GM10847 (cell line): ENCODE data around the gene PDZD2.

Experiments used
- POLR2A ChIP-seq: IDR thresholded peaks from 2 replicates; pipeline ENCODE4 v1.6.1; 2011; ENCODE audit not compliant: insufficient read length; ENCODE audit errors: extremely low read depth

The PDZD2 gene

DNA sequence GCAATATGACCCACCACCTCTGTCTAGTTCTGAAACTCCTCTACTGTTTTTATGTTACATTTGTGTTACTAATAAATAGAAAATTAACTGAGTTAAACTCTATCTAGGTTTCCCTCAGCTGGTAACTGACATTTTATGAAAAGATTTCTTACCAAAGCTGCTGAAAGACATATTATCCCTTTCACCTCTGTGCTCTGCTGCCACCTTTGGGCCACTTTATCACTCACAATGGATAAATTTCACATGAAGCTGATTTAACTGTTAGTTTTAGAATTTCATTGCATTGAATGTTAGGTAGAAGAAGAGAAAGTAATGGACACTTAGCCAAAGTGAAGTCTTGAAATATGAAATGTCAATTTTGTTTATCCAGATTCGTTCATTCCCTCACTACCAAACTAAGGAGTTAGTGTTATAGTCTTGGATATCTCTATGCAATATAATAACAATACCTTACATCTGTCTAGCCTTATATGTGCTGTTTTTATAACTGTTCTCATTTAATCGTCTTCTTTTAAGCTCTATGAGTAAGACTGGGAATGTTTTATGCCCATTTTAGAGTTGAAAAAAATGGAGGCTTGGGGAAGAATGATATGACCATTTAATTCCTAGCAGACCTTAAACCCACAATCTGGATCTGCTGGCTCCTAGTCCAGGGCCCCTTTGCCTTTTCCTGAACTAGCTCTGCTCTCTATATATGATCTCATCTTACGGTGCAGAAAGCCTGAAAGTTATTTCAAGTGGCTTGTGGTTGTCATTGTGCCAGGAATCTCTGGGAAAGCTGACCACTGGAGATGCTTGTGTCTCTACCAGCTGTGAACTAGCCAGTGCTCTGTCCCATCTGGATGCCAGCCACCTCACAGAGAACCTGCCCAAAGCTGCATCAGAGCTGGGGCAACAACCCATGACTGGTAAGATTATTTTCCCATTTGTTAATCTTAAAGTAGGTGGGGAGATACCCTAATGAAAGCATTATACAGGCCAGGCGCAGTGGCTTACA, 438.1 kb downstream of the PDZD2 start:
- TF ChIP-seq POLR2A: no peak

GRCh38 chr5:32082701-32083100, 443.8 kb downstream of the PDZD2 start:
- TF ChIP-seq POLR2A: no peak

GRCh38 chr5:32083981-32084430, 445.1 kb downstream of the PDZD2 start:
- TF ChIP-seq POLR2A: no peak

- TF ChIP-seq POLR2A: no peak
These were observed 448.5 kb downstream of the PDZD2 start for GRCh38 chr5:32087086-32088082.

DNA sequence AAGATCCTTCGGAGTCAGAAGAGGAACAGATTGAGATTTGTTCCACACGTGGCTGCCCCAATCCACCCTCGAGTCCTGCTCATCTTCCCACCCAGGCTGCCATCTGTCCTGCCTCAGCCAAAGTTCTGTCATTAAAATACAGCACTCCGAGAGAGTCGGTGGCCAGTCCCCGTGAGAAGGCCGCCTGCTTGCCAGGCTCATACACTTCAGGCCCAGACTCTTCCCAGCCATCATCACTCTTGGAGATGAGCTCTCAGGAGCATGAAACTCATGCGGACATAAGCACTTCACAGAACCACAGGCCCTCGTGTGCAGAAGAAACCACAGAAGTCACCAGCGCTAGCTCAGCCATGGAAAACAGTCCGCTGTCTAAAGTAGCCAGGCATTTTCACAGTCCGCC, 449.3 kb downstream of the PDZD2 start:
- no peak for TF ChIP-seq POLR2A

- no peak for TF ChIP-seq POLR2A
These were observed 450.4 kb downstream of the PDZD2 start for GRCh38 chr5:32089146-32090000.

- no peak for TF ChIP-seq POLR2A
These were observed 451.3 kb downstream of the PDZD2 start for GRCh38 chr5:32090026-32090754.

DNA sequence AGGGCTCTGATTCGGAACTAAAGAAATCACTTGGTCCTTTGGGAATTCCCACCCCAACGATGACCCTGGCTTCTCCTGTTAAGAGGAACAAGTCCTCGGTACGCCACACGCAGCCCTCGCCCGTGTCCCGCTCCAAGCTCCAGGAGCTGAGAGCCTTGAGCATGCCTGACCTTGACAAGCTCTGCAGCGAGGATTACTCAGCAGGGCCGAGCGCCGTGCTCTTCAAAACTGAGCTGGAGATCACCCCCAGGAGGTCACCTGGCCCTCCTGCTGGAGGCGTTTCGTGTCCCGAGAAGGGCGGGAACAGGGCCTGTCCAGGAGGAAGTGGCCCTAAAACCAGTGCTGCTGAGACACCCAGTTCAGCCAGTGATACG, 451.8 kb downstream of the PDZD2 start:
- TF ChIP-seq POLR2A: no peak

- TF ChIP-seq POLR2A: no peak
These were observed 454.2 kb downstream of the PDZD2 start for GRCh38 chr5:32092938-32093812.

DNA sequence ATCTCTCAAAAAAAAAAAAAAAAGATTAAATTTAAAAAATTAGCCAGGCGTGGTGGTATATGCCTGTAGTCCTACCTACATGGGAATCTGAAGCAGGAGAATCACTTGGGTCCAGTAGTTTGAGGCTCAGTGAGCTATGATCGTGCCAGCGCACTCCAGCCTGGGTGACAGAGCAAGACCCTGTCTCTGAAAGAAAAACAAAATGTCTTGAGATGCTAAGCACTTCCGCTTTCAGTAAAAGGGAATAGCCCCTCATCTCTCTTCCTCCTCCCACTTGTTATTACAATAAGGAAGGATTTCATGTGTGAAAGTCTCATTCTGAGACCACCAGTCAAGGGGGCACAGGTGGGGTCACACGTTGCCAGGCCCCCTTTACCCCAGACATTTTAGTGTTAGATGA, 455.8 kb downstream of the PDZD2 start:
- TF ChIP-seq POLR2A: no peak

GRCh38 chr5:32095261-32095671, 456.3 kb downstream of the PDZD2 start:
- TF ChIP-seq POLR2A: no peak

DNA sequence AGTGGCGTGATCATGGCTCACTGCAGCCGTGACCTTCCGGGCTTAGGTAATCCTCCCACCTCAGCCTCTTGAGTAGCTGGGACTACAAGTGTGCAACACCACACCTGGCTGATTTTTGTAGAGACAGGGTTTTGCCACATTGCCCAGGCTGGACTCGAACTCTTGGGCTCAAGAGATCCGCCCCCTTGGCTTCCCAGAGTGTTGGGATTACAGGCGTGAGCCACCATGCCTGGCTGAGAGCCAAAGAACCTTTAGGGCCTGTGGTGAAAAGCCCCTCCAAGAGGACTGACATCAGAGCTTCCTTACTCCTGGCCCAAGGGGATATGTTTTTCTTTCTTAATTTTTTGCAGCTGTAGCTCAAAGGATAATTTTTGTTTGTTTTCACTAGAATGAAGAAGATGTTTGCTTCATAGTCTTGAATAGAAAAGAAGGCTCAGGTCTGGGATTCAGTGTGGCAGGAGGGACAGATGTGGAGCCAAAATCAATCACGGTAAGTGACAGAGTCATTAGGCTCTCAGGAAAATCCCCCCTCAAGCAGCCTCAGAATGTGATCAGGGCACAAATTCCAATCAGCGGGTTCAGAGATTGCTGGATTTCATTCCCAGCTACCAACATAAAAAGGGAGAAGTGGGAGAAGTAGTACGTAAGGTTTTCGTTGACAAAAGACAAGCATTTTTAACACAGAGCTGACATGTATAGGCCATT, 458.1 kb downstream of the PDZD2 start:
- TF ChIP-seq POLR2A: no peak
